H1 (cell line): ENCODE data around the gene LPAR2. TPM values are rescaled to one million over a fixed set of nuclear protein-coding genes. Genes with fewer than 3 reads are reported as not detected.

ENCODE experiments used
- ATF3 ChIP-seq: IDR thresholded peaks from 2 replicates; pipeline ENCODE4 v1.6.1; 2011; ENCODE audit warnings: low read depth, mild to moderate bottlenecking, low read length; ENCODE audit not compliant: insufficient read depth
- BACH1 ChIP-seq: IDR thresholded peaks from 2 replicates; pipeline ENCODE4 v1.6.1; 2012; ENCODE audit warnings: low read length, improper control_type of control experiment
- BCL11A ChIP-seq, 2 experiments: IDR thresholded peaks; one replicate each; pipeline ENCODE4 v1.6.1; 2011; ENCODE audit warnings: low read depth in 2 of 2, low read length in 2 of 2, mild to moderate bottlenecking in 2 of 2
- CREB1 ChIP-seq: IDR thresholded peaks from 2 replicates; pipeline ENCODE4 v1.6.1; 2012; ENCODE audit warnings: inconsistent platforms
- CTBP2 ChIP-seq: IDR thresholded peaks from 2 replicates; pipeline ENCODE4 v1.7.0; 2011; ENCODE audit warnings: borderline replicate concordance, mild to moderate bottlenecking, moderate library complexity, mixed read lengths, low read length; ENCODE audit not compliant: insufficient read depth, insufficient read length
- FOSL1 ChIP-seq: IDR thresholded peaks from 2 replicates; pipeline ENCODE4 v1.6.1; 2011; ENCODE audit warnings: mild to moderate bottlenecking, low read depth, low read length, moderate library complexity; ENCODE audit not compliant: insufficient read depth
- RXRA ChIP-seq: IDR thresholded peaks from 2 replicates; pipeline ENCODE4 v1.6.1; 2011; ENCODE audit warnings: low read depth, mild to moderate bottlenecking, low read length, moderate library complexity; ENCODE audit not compliant: insufficient read depth
- SUZ12 ChIP-seq: fragments of 200-600 bp; sonication (generic); IDR thresholded peaks from 2 replicates; pipeline ENCODE4 v1.6.1; 2012; ENCODE audit warnings: mild to moderate bottlenecking, inconsistent platforms, low read length, moderate library complexity, mixed read lengths
- TAF1 ChIP-seq: IDR thresholded peaks from 2 replicates; pipeline ENCODE4 v1.6.1; 2011; ENCODE audit warnings: mild to moderate bottlenecking, low read depth, low read length
- polyA plus RNA-seq, 7 experiments: library from polyadenylated mRNA; depleted of rRNA in 3 of 7; stranded (reverse) in 5 of 7; unstranded in 2 of 7; fragments of >200 nt in 5 of 7; fragments of 200-250 nt in 2 of 7; gene quantifications; 1 replicate in 5 of 7; 2 replicates in 1 of 7; 4 replicates in 1 of 7; pipeline versions ENCODE4 v1.2.1 to v1.2.3, GENCODE V29; 2011 to 2013; ENCODE audit warnings: missing spikeins in 2 of 7, mixed read lengths in 2 of 7
- total RNA-seq: library from RNA; stranded (reverse); fragmentation: NEBNext Ultra II Directional; extraction: Animal tissue kit (Norgen Biotek cat#: 25700); gene quantifications from 2 replicates; pipeline ENCODE4 v1.2.1, GENCODE V29; 2021

LPAR2 gene
- total and polyA plus RNA-seq, 2 of the 8 experiments (the other 6 are each of a cell fraction or from before 2014, with no cell fraction given): 47.6 to 70.2 TPM

- TF ChIP-seq TAF1: no peak
- TF ChIP-seq BACH1: no peak
- no peak for TF ChIP-seq FOSL1
- TF ChIP-seq RXRA: no peak
- no peak for TF ChIP-seq CTBP2
- no peak for TF ChIP-seq SUZ12
- no peak for TF ChIP-seq BCL11A (IDR thresholded peaks at IDR 0.05; ENCODE audit: low read depth in 2 of 2, low read length in 2 of 2)
- no peak for TF ChIP-seq ATF3
- no peak for TF ChIP-seq CREB1
Observed at GRCh38 chr19:19656451-19657396, 28.7 kb upstream of the LPAR2 start (continued).
